GM12878 (cell line): ENCODE results near the gene CHERP. TPM values are rescaled to one million over a fixed set of nuclear protein-coding genes. Genes with fewer than 3 reads are reported as not detected.

Experiments
- ATAC-seq: fragments of 200-7000 bp; cut with Tn5 transposase; 3 replicates; pipeline ENCODE4 v1.9.1; 2020; ENCODE audit warnings: mild to moderate bottlenecking, moderate library complexity
- BruUV-seq: library from RNA; stranded (reverse); fragments of 400-500 nt; replicated peaks from 2 replicates; lab custom pipeline; 2021; lab: Mats Ljungman, UMichigan
- CTCF ChIA-PET: fragments of 300-600 bp; sonication (Branson Sonifier 250); formaldehyde crosslinking; extraction: SDS; loops from one replicate; lab custom pipeline; 2021; ENCODE audit warnings: inconsistent platforms; lab: Yijun Ruan, JAX
- POLR2A ChIA-PET: fragments of 350-600 bp; formaldehyde crosslinking; extraction: SDS; loops from one replicate; lab custom pipeline; 2021; ENCODE audit warnings: inconsistent platforms; lab: Charles Lee
- RAD21 ChIA-PET: fragments of 300-600 bp; sonication (Branson Sonifier 250); formaldehyde crosslinking; loops from one replicate; lab custom pipeline; 2023; ENCODE audit warnings: antibody characterized with exemption; ENCODE audit not compliant: unreplicated experiment; lab: Charles Lee
- SMC1A ChIA-PET: fragments of 300-600 bp; sonication (Branson Sonifier 250); formaldehyde crosslinking; loops from one replicate; lab custom pipeline; 2023; ENCODE audit not compliant: unreplicated experiment, uncharacterized antibody; lab: Charles Lee
- DNase-seq: peaks from one replicate; pipeline ENCODE4 v3.0.0-alpha.2; 2011; ENCODE audit warnings: low read depth, low spot score
- FAIRE-seq: peaks from 3 replicates; lab custom pipeline; 2011; peaks lifted over from hg19 to GRCh38; lab: Jason Lieb, UNC
- H2AFZ ChIP-seq: 2 replicates; pipeline ENCODE4 v1.6.0; 2011; ENCODE audit warnings: low read depth, low read length, control low read depth; ENCODE audit not compliant: control insufficient read depth
- H3K27ac ChIP-seq: 2 replicates; pipeline ENCODE4 v1.5.1; 2011; ENCODE audit warnings: control low read depth; ENCODE audit not compliant: control insufficient read depth, insufficient read depth
- H3K27me3 ChIP-seq, 2 experiments: replicated peaks in 1 of 2; 2 replicates each; pipeline versions ENCODE4 v1.6.0 to v1.6.1; 2011; ENCODE audit warnings: low read length in 1 of 2; ENCODE audit not compliant: control insufficient read depth in 2 of 2, insufficient read depth in 2 of 2
- H3K36me3 ChIP-seq, 2 experiments: 2 replicates each; pipeline ENCODE4 v1.5.1; 2011; ENCODE audit warnings: low read length in 1 of 2; ENCODE audit not compliant: control insufficient read depth in 2 of 2, insufficient read depth in 2 of 2
- H3K4me1 ChIP-seq: 2 replicates; pipeline ENCODE4 v1.6.1; 2011; ENCODE audit warnings: mild to moderate bottlenecking, low read length, moderate library complexity, mixed read lengths; ENCODE audit not compliant: control insufficient read depth, insufficient read depth
- H3K4me2 ChIP-seq: 2 replicates; pipeline ENCODE4 v1.6.0; 2011; ENCODE audit warnings: control low read depth; ENCODE audit not compliant: control insufficient read depth, insufficient read depth
- H3K4me3 ChIP-seq: fragments of 200-600 bp; sonication (generic); 2 replicates; pipeline ENCODE4 v1.5.1; 2016
- H3K79me2 ChIP-seq: 2 replicates; pipeline ENCODE4 v1.6.0; 2011; ENCODE audit warnings: low read length; ENCODE audit not compliant: control insufficient read depth, insufficient read depth
- H3K9ac ChIP-seq: 2 replicates; pipeline ENCODE4 v1.8.0; 2011; ENCODE audit warnings: low read length, control low read depth, mixed read lengths; ENCODE audit not compliant: control insufficient read depth, insufficient read depth
- H3K9me3 ChIP-seq: replicated peaks from 3 replicates; pipeline ENCODE4 v1.5.1; 2011; ENCODE audit warnings: mild to moderate bottlenecking, low read length; ENCODE audit not compliant: control insufficient read depth, insufficient read depth
- H4K20me1 ChIP-seq: 2 replicates; pipeline ENCODE4 v1.6.0; 2011; ENCODE audit not compliant: control insufficient read depth, insufficient read depth
- CEBPZ ChIP-seq: fragments of 150-350 bp; IDR thresholded peaks from 2 replicates; pipeline ENCODE4 v1.6.1; 2016; ENCODE audit warnings: low read depth, low read length
- IKZF1 ChIP-seq: fragments of 450-650 bp; conservative IDR thresholded peaks from 2 replicates; pipeline ENCODE4 v1.6.1; 2017; ENCODE audit warnings: antibody characterized with exemption, mild to moderate bottlenecking
- IRF4 ChIP-seq: IDR thresholded peaks from 2 replicates; pipeline ENCODE4 v1.6.1; 2011; ENCODE audit warnings: low read depth, low read length
- MXI1 ChIP-seq: fragments of 150-350 bp; IDR thresholded peaks from 2 replicates; pipeline ENCODE4 v1.6.1; 2011; ENCODE audit warnings: low read depth, mild to moderate bottlenecking, inconsistent platforms, low read length, improper control_type of control experiment
- PKNOX1 ChIP-seq: fragments of 450-650 bp; IDR thresholded peaks from 2 replicates; pipeline ENCODE4 v1.6.1; 2016; ENCODE audit warnings: mild to moderate bottlenecking
- RFX5 ChIP-seq: IDR thresholded peaks from 2 replicates; pipeline ENCODE4 v1.6.1; 2011; ENCODE audit warnings: low read depth, low read length, improper control_type of control experiment
- SP1 ChIP-seq: IDR thresholded peaks from one replicate; pipeline ENCODE4 v1.6.1; 2011; ENCODE audit warnings: low read depth, low read length
- TAF1 ChIP-seq: IDR thresholded peaks from 2 replicates; pipeline ENCODE4 v1.6.1; 2011; ENCODE audit warnings: mild to moderate bottlenecking, low read depth, low read length, borderline replicate concordance
- TCF3 ChIP-seq: IDR thresholded peaks from 2 replicates; pipeline ENCODE4 v1.6.1; 2012; ENCODE audit warnings: low read depth, mild to moderate bottlenecking, low read length, borderline replicate concordance; ENCODE audit not compliant: insufficient read depth
- ZNF274 ChIP-seq: IDR thresholded peaks from one replicate; pipeline ENCODE4 v1.8.0; 2011; ENCODE audit not compliant: insufficient read length, insufficient read depth
- ZNF622 ChIP-seq: fragments of 450-650 bp; IDR thresholded peaks from 2 replicates; pipeline ENCODE4 v1.6.1; 2017; ENCODE audit warnings: mild to moderate bottlenecking, inconsistent platforms
- ZSCAN29 ChIP-seq: fragments of 450-650 bp; IDR thresholded peaks from 2 replicates; pipeline ENCODE4 v1.6.1; 2017; ENCODE audit warnings: mild to moderate bottlenecking, moderate library complexity
- WGBS: methylation state at CpG from one replicate; pipeline ENCODE4 v1.1.6; 2016; ENCODE audit warnings: low lambda C conversion rate; ENCODE audit not compliant: insufficient replicate concordance, insufficient coverage; ENCODE audit errors: missing lambda C conversion rate; 5-methylcytosine and 5-hydroxymethylcytosine counted together
- in situ Hi-C: fragments of 300-500 bp; cut with MboI; formaldehyde crosslinking; loops from 9 replicates; pipeline ENCODE4 v1.14.3; 2018; ENCODE audit warnings: mixed read lengths
- intact Hi-C: fragments of 100-400 bp; cut with micrococcal nuclease; formaldehyde crosslinking; loops from one replicate; pipeline ENCODE4 v1.14.2; 2022; ENCODE audit not compliant: unreplicated experiment
- polyA plus RNA-seq, 11 experiments: library from polyadenylated mRNA; depleted of rRNA in 4 of 11; unstranded in 6 of 11; stranded (reverse) in 5 of 11; fragments of >200 nt; fragmentation: Nextera tagmentation in 4 of 11; fragmentation: Illumina TruSeq in 1 of 11; extraction: Ambion mirVana in 4 of 11; extraction: Trizol in 1 of 11; gene quantifications; 1 replicate in 1 of 11; 2 replicates in 10 of 11; pipeline versions ENCODE4 v1.2.1 to v1.2.3, GENCODE V29; 2011 to 2016; ENCODE audit warnings: inconsistent platforms in 2 of 11, missing spikeins in 2 of 11, low read depth in 1 of 11
- total RNA-seq, 4 experiments: library from RNA; depleted of rRNA in 3 of 4; stranded (reverse); fragments of >200 nt in 3 of 4; fragmentation: Illumina TruSeq in 1 of 4; extraction: Trizol in 1 of 4; gene quantifications; 2 replicates each; pipeline versions ENCODE4 v1.2.1 to v1.2.3, GENCODE V29; 2013 to 2021
- TF ChIP-seq, protein P1 (sequence below): IDR thresholded peaks from 2 replicates; pipeline ENCODE4 v1.6.1; 2012; ENCODE audit warnings: mild to moderate bottlenecking, low read depth, low read length
- TF ChIP-seq, protein P2 (sequence below): IDR thresholded peaks from 2 replicates; pipeline ENCODE4 v1.6.1; 2012; ENCODE audit warnings: low read length, inconsistent platforms

The CHERP gene
- total and polyA plus RNA-seq, 10 of the 15 experiments (the other 5 are each of a cell fraction or from before 2014, with no cell fraction given), result 0.66 to 65.3 (median 12.2) TPM

GRCh38 chr19:16529466-16530144, 12.6 kb downstream of the CHERP start:
- Histone ChIP-seq H3K4me1 (no peaks in the 10 kb centered on the region), H3K79me2 (no peaks in the 10 kb centered on the region), H3K27ac (no peak overlapping the region), H3K9ac (no peak overlapping the region)
- ChIA-PET RAD21 (interaction anchor here (1.1 kb wide), 1 partner anchor 98 kb away, joined by 3 read pairs; the partner anchor contains the start of gene MED26), POLR2A (no interaction called here), CTCF (interaction anchor here (1.2 to 1.4 kb wide), 2 partner anchors 82 to 95 kb away, joined by 3 read pairs; no protein-coding TSS in a partner anchor)
- 87% methylated on average over 21 of the region's 25 CpGs for WGBS
- no TSS peak for BruUV-seq
- intact Hi-C loops, result no loop called here
- no peak for ATAC-seq
- no peak for TF ChIP-seq ZSCAN29
- TF ChIP-seq IKZF1, result no peak
- TF ChIP-seq, protein P1, sequence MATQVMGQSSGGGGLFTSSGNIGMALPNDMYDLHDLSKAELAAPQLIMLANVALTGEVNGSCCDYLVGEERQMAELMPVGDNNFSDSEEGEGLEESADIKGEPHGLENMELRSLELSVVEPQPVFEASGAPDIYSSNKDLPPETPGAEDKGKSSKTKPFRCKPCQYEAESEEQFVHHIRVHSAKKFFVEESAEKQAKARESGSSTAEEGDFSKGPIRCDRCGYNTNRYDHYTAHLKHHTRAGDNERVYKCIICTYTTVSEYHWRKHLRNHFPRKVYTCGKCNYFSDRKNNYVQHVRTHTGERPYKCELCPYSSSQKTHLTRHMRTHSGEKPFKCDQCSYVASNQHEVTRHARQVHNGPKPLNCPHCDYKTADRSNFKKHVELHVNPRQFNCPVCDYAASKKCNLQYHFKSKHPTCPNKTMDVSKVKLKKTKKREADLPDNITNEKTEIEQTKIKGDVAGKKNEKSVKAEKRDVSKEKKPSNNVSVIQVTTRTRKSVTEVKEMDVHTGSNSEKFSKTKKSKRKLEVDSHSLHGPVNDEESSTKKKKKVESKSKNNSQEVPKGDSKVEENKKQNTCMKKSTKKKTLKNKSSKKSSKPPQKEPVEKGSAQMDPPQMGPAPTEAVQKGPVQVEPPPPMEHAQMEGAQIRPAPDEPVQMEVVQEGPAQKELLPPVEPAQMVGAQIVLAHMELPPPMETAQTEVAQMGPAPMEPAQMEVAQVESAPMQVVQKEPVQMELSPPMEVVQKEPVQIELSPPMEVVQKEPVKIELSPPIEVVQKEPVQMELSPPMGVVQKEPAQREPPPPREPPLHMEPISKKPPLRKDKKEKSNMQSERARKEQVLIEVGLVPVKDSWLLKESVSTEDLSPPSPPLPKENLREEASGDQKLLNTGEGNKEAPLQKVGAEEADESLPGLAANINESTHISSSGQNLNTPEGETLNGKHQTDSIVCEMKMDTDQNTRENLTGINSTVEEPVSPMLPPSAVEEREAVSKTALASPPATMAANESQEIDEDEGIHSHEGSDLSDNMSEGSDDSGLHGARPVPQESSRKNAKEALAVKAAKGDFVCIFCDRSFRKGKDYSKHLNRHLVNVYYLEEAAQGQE, result no peak
- TF ChIP-seq, protein P2, sequence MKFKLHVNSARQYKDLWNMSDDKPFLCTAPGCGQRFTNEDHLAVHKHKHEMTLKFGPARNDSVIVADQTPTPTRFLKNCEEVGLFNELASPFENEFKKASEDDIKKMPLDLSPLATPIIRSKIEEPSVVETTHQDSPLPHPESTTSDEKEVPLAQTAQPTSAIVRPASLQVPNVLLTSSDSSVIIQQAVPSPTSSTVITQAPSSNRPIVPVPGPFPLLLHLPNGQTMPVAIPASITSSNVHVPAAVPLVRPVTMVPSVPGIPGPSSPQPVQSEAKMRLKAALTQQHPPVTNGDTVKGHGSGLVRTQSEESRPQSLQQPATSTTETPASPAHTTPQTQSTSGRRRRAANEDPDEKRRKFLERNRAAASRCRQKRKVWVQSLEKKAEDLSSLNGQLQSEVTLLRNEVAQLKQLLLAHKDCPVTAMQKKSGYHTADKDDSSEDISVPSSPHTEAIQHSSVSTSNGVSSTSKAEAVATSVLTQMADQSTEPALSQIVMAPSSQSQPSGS, result no peak
- no peak for TF ChIP-seq RFX5
- no peak for TF ChIP-seq ZNF274
- TF ChIP-seq MXI1, result no peak
- no peak for TF ChIP-seq IRF4
- TF ChIP-seq PKNOX1, result no peak
- no peak for TF ChIP-seq TCF3
- TF ChIP-seq TAF1, result no peak
- no peak for TF ChIP-seq SP1
- no peak for TF ChIP-seq CEBPZ
- TF ChIP-seq ZNF622, result no peak
- TF ChIP-seq, all 136 proteins: peak for 0
- Histone ChIP-seq H4K20me1 (no peaks in the 10 kb centered on the region), H3K9me3 (no peaks in the 10 kb centered on the region), H3K4me2 (no peak overlapping the region), H3K36me3 (peaks cover 20 to 67% of the 10 kb centered on the region in 2 experiments), H3K27me3 (no peaks in the 10 kb centered on the region), H3K4me3 (no peak overlapping the region), H2AFZ (no peak overlapping the region)
- in situ Hi-C loops, result no loop called here
- FAIRE-seq (no peak), DNase-seq (no peak)
- SMC1A ChIA-PET, result interaction anchor here (0.7 to 1.2 kb wide), 2 partner anchors 37 to 132 kb away, joined by 3 read pairs; partner anchors contain the start of gene TMEM38A
